ENCODE measurements around the gene NSMCE4A.
"Not testable (repeated sequence)": the region's sequence is repeated elsewhere in the genome, so short reads cannot be mapped to it uniquely, and the experiment has no call there.

NSMCE4A gene

DNA sequence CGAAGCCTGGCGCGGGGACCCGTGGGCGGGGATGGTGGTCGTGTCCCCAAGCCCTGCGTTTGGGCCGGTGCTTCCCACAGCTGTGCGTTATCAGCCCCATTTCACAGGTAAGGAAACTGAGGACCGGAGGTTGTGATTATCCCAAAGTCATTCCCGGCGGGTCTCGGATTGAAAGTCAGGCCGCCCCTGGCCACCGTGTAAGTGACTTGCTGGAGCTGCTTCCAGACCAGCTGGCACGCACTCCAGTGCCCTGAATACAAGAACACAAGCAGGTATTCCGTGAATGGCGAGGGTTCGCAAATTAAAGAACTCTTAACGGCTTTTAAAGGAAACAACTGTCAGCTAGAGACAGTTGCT is 46.5 kb downstream of the NSMCE4A start:
- peak; percentile 37 for DNase-seq (ENCODE audit: low spot score)
- TF ChIP-seq, protein P1, sequence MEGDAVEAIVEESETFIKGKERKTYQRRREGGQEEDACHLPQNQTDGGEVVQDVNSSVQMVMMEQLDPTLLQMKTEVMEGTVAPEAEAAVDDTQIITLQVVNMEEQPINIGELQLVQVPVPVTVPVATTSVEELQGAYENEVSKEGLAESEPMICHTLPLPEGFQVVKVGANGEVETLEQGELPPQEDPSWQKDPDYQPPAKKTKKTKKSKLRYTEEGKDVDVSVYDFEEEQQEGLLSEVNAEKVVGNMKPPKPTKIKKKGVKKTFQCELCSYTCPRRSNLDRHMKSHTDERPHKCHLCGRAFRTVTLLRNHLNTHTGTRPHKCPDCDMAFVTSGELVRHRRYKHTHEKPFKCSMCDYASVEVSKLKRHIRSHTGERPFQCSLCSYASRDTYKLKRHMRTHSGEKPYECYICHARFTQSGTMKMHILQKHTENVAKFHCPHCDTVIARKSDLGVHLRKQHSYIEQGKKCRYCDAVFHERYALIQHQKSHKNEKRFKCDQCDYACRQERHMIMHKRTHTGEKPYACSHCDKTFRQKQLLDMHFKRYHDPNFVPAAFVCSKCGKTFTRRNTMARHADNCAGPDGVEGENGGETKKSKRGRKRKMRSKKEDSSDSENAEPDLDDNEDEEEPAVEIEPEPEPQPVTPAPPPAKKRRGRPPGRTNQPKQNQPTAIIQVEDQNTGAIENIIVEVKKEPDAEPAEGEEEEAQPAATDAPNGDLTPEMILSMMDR (IDR thresholded peaks at IDR 0.05; ENCODE audit: extremely low read depth, missing control alignments): no peak

DNA sequence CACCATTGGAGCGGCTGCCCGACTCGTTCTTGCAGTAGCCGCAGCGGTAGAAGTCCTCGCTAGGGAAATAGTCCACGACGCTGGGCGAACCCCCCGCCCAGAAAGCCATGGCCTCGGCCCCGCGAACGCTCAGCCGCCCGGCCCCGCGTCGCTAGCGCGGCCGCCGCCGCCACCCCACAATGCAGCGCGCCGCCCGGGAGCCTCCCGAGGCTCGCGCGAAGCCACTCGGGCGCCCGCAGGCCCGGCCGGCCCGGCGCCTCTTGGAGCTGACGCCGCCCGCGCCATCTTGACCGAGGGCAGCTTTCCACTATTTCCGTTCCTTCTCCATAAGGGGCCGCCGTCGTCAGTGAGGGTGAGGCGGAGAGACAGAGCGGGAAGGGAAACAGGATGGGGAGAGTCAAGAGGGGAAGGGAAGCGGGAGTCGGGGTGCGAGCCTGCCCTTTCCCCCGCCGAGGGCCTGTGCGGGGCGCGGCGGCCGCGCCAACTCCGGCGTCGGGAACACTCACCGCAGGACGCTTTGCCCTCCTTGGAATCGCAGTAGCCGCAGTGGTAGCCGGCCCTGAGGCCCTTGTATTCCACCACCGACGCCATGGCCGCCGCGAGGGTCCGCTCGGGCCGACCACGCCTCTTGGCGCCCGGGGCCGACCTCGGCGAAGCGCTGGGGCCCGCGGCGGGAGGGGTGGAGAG is 47.0 kb downstream of the NSMCE4A start, which contains the start of gene ATE1:
Gene ATE1, minus strand, starts transcription at position 191 of the 687 bp plus-strand sequence. Its CDS starts 82 bp downstream, at position 109.
- peak; percentile 96 for DNase-seq (ENCODE audit: low spot score)
- TF ChIP-seq, protein P1 (IDR thresholded peaks at IDR 0.05; ENCODE audit: extremely low read depth, missing control alignments): no peak

DNA sequence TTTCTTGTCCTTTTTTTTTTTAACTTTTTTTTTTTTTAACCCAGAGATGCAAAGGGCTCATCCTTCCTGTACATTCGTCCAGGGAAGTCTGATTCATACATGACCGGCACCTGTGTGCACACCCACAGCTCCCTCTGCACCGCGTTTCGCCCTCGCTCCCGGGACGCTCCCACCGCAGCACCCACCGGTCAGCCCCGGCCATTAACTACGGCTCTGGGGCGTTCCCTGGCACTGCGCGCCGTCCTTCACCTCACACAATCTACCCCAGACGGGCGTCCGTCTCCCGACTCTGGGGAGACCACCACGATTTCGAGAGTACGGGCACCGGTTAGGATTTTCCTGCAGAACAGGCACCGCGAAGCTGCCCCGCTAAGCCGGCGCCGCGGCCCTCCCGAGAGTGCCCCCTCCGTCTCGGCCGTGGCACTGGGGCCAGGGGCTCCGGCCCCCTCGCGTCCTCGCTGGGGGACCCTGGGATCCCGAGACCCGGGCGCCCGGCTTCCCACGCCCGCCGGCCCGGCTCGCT is 47.6 kb downstream of the NSMCE4A start:
- peak; percentile 67 for DNase-seq (ENCODE audit: low spot score)
- TF ChIP-seq, protein P1 (IDR thresholded peaks at IDR 0.05; ENCODE audit: extremely low read depth, missing control alignments): no peak

DNA sequence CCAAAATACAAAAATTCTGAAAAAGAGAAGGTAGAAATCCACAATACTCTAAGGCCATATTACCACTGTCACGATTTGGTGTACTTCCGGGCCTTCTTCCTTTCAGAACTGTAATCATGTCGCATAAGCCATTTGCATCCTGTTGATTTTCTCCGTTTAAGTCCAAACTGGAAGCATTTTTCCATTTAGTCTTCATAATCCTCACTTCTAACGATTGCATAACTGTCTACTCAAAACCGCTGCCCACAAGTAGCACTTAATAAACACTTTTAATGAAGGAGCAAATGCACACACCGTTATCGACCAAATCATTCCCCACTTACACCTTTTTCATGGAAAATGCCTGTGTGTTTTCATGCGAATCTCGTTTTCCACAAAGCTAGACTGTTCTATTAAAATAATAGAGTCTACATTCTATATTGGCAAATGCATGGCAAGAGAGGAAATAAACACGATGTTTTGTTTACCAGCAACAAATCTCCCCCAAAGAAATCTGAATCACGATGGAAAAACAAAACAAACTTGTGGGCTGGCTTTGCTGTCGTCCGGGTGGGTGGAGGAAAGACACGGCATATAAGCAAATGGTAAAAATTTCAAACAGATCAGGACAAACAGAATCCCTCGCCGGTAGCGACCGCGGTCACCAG is 48.2 kb downstream of the NSMCE4A start:
- TF ChIP-seq, protein P1 (IDR thresholded peaks at IDR 0.05; ENCODE audit: extremely low read depth, missing control alignments): no peak
- peak; percentile 14 for DNase-seq (ENCODE audit: low spot score)

DNA sequence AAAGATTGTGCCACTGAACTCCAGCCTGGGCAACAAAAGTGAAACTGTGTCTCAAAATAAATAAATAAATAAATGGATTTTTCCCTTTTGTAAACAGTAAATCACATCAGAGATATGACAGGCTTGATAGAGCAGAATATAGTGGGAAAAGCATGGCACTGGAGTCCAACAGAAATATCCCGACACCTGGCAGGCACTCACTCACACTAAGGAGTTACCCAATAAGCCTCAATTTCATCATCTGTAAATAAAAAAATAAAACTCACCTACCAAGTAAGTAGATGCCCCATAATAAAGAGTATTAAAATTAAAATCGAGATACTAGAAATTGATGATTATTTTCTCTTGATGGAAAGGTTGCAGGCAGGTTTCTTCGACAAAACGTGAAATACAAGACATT is 48.9 kb downstream of the NSMCE4A start:
- TF ChIP-seq, protein P1 (IDR thresholded peaks at IDR 0.05; ENCODE audit: extremely low read depth, missing control alignments): no peak
- DNase-seq (ENCODE audit: low spot score): no peak

DNA sequence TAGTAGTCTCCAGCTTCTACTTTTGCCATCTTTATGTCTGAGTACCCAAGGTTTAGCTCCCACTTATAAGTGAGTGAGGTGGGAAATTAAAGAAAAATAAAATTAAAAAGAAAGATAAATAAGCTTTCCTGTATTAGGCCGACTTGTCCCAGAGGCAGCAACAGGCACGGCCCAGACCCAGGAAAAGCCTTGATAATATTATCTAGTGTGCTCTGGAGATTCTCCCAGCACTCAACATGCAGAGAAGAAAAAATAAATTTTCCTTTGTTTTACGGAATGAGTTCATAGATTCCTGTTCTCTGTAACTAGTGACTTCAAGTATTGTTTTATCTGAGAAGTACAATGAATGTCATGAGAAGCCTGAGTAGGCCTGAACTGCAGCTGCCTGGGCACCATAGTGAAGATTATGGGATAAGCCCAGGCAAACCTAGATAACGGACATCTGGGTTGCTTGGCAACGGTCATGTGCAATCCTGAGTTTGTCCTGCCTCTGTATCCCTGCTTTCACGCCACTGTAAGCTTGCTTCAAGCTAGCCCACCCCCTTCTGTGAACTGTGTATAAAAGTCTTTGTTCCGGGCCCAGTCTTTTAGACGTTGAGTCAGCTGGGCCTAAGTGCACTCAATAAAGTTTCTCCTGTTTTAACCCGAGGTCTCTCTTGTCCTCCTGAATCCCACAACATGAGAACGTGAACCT is 53.6 kb downstream of the NSMCE4A start:
- TF ChIP-seq, protein P1 (IDR thresholded peaks at IDR 0.05; ENCODE audit: extremely low read depth, missing control alignments): no peak
- no peak for DNase-seq (ENCODE audit: low spot score)

DNA sequence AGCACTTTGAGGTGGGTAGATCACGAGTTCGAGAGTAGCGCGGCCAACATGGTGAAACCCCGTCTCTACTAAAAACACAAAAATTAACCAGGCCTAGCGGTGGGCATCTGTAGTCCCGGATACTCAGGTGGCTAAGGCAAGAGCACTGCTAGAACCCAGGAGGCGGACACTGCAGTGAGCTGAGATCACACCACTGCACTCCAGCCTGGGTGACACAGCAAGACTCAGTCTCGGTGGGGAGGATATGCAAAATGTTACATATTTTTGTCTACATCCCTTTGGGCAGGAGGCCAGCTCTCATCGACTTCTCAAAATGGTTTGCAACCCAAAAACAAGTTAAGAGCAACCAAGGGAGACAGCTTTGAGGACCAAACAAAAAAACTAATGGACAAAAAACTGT is 55.4 kb downstream of the NSMCE4A start:
- no peak for DNase-seq (ENCODE audit: low spot score)
- TF ChIP-seq, protein P1 (IDR thresholded peaks at IDR 0.05; ENCODE audit: extremely low read depth, missing control alignments): no peak

DNA sequence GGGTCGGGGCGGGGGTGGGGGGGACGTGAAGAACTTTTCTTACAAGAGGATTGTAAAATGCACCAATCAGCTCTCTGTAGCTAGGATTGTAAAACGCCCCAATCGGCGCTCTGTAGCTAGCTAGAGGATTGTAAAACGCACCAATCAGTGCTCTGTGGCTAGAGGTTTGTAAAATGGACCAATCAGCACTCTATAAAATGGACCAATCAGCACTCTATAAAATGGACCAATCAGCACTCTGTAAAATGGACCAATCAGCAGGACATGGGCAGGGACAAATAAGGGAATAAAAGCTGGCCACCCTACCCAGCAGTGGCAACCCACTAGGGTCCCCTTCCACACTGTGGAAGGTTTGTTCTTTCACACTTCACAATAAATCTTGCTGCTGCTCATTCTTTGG is 56.2 kb downstream of the NSMCE4A start:
- DNase-seq (ENCODE audit: low spot score): not testable (repeated sequence)

Data from GM20000 (cell line).